HG02571 (cell line): ENCODE data around the gene ZNF775.

Experiments used
- ATAC-seq: cut with Tn5 transposase; IDR thresholded peaks from one replicate; pipeline ENCODE4 v1.9.1; 2021; ENCODE audit warnings: mild to moderate bottlenecking, moderate library complexity; ENCODE audit not compliant: unreplicated experiment

ZNF775 gene

DNA sequence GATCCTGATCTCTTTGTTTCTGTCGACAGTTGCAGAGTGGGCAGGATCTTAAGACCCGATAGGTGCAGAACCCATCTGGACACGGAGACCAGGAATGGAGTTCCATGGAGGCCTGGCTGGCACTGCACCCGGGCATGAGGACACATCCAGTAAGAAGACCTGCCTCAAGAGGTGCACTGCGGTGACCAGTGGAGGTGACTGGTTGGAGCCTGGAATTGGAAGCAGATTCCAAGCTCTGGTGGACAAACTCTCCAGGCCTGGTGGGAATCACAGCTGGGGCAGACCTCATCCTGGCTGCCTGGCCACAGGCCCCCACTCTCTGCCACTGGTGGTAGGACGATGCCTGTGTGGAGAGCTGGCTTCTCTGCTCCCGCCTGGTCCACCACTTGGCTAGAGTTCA lies 31.0 kb downstream of the ZNF775 start:
- ATAC-seq = no peak

DNA sequence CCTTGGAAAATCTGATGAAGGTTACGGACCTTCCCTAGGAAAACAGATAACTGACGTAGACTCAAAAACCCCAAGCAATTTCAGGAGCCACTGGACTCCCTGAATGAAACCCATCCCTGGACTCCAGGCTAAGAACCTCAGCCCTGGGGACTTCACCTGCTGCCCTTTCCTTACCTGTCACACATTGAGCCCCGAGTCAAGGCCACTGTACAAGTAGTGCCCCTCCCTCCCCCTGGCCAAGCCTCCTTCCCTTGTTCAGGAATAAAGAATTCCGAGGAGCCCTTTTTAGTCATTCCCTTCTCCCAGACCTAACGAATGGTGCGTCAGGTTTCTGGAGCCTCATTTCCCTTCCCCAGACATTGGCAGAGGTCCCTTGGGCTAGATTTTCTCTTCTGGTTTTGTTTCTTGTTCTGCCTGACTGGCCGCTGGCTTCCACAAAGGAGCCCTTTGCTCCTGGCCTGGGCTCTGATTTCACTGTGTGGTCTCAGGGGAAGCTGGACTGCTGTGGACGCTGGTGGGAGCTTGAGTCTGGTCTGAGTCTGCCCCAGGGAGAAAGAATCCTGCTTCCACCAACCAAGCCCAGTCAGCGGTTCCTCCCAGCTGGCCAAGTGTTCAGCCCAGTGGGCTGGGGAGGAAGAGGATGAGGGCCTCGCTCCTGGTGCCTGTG lies 31.7 kb downstream of the ZNF775 start:
- ATAC-seq = no peak

DNA sequence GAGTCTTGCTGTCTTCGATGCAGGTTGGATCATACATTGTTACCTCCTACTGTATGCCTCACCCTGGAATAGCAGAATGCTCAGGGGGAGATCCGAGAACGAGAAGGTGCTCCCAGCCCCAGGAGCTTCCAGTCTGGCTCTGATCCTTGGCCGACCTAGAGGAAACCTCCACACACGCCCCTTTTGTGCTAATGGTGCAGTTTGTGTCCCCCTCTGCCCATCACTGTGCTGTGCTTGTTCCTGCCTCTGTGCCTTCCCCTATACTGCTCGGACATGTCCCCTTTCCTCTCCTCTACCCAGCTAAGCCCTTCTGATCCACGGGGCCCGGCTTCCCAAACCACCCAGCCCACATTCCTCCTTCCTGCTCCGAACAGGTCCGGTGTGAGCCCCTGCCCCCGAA lies 32.5 kb downstream of the ZNF775 start:
- ATAC-seq = no peak

DNA sequence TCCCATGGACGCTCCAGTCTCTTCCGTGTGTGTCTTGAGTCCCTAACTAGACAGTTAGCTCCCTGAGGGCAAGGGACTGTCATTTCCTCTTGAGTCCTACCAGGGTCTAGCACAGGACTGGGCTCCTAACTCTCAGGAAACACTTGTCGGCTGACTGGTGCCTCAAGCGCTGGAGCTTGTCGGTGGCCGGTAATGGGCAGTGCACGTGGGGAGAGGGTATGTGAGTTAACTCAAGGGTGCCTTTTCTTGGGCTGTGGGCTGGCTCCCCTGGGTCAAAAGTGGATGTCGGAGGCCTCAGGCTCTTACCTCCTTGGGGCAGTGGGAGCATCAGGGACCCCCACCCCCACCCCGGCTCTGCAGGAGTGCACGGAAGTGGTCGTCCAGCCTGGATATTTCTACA lies 32.9 kb downstream of the ZNF775 start:
- no peak for ATAC-seq

DNA sequence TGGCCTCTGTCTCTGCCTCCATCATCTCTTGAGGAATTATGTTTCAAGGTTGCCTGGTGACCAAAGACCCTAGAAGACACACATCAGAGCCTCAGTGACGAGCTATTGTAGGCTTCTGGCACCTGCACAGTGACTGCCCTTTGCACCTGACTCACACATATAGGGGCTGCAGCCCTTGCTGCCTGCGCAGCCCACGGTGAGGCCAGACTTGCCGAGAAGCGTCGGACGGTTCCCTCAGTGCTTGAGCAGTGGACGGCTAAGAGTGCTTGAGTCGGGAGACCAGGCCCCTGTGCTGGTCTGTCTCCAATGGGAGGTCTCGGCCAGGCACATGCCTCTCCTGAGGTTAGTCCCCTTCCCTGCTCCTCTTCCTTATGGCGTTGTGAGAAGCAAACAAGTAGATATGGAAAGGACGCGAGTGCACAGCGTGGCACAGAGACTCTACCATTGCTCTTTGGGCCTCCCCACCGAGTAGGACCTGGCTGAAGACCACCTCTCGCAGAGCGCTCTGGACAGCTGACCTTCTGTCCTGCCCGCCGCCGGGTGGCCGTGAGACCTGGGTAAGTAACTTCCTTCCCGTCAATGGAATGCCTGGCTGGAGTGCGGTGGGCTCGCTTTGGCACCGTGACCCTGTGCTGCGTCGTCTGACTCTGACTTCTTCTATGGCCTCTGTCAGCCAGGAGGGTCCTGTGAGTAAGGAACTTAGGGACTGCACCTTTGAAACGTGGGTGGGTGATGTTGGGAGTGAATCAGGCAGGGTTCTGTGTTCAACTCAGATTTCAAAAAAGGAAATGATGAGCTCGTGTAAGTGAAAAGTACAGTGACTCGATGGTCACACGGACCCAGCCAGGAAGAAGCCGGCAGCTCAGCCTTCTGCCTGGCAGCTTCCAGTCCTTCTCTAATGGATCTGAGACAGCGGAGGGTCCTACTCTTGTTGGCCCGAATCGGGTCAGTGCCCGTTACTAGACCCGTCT lies 33.7 kb downstream of the ZNF775 start:
- no peak for ATAC-seq

- no peak for ATAC-seq
Measured at GRCh38 chr7:150413640-150414081, 34.5 kb downstream of the ZNF775 start.

DNA sequence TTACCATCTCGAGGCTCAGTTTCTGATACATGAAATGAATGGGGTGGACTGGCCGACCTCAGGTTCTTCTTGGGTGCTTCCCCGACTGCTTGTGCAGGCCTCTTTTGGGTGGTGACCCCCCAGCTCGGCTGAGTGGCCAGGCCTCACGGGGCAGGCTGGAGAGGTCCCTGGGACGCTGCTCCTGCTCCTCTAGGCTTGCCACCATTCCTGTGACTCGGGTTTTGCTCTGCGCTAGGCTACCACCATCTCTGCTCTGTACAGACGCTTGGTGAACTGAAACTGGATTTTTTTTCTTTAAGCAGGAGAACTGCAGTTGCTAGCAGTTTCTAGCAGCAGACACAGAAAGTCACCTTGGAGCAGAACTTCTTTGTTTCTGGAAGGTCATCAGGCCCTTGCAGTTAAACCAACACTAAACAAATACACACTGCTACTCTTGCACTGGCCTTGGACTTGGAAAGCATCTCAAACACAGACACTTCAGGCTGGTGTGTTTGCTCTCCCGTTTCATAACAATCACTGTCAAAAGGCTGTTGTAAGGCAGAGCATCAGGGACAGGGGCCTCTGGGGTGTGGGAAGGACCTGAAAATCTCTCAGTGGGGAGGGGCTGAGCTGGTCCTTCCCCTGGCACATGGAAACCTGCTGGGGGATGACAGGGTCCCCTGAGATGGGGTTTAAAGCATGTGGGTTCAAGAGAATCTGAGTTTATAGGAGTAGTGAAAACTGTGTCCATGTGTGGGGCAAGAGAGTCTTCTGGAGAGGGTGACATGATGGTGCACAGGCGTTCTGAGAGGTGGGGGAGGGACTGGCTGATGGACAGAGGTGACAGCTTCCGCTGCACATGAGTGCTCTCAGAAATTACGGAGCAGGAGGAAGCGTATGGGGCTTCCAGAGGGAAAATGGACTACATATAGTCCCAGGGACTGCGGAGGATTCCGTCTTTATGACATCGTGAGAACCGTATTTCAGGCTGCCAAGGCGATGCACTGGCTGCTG lies 36.3 kb downstream of the ZNF775 start:
- ATAC-seq = no peak

DNA sequence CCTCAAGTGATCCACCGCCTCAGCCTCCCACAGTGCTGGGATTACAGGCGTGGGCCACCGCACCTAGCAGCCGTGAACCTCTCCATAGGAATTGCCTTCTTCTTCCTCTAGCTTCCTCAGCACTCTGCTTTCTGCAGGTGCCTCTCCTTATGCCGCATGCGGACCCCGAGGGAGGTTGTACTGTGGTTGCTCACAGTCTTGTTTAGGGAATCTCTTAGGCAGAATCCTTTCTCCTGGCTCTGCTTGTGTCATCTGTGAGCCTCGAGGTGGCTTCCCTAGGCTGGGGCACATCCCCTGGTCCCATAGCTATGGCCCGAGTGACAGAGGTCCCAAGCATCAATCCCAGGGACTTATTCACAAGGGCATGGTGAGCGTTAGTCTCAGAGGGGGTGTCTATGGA lies 38.1 kb downstream of the ZNF775 start:
- ATAC-seq = no peak

GRCh38 chr7:150417863-150418262 lies 38.7 kb downstream of the ZNF775 start:
- ATAC-seq = no peak

- no peak for ATAC-seq
Measured at GRCh38 chr7:150420242-150420641, 41.1 kb downstream of the ZNF775 start.

DNA sequence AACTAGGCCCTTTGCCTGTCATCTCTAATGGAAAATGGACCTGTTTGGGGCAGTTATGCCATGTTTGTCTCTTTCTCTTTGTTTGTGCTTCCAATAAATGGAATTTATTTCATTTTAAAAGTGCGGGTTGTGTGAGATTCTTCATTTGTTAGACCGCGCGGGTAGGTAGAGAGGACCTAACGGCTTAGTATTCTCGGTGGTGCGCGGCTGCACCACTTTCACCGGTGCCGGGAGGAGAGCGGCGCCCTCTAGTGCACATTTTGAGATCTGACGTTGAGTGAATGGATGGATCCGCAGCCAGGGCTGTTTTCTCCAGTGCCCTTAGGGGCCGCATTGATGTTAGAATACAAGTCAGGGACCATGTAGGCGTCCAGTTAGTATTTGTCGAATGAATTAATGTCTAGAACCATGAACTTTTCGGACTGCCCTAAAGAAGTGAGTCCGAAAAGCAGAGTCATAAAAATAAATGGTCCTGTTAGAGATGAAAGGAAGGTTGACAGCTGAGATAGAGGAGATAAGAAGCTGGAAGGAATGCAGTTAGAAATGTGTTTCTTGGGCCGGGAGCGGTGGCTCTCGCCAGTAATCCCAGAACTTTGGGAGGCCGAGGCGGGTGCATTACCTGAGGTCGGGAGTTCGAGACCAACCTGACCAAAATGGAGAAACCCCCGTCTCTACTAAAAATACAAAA lies 42.0 kb downstream of the ZNF775 start:
- peak; percentile 89 for ATAC-seq

- no peak for ATAC-seq
Measured at GRCh38 chr7:150421831-150422230, 42.7 kb downstream of the ZNF775 start.

GRCh38 chr7:150425670-150426069 lies 46.5 kb downstream of the ZNF775 start:
- no peak for ATAC-seq

DNA sequence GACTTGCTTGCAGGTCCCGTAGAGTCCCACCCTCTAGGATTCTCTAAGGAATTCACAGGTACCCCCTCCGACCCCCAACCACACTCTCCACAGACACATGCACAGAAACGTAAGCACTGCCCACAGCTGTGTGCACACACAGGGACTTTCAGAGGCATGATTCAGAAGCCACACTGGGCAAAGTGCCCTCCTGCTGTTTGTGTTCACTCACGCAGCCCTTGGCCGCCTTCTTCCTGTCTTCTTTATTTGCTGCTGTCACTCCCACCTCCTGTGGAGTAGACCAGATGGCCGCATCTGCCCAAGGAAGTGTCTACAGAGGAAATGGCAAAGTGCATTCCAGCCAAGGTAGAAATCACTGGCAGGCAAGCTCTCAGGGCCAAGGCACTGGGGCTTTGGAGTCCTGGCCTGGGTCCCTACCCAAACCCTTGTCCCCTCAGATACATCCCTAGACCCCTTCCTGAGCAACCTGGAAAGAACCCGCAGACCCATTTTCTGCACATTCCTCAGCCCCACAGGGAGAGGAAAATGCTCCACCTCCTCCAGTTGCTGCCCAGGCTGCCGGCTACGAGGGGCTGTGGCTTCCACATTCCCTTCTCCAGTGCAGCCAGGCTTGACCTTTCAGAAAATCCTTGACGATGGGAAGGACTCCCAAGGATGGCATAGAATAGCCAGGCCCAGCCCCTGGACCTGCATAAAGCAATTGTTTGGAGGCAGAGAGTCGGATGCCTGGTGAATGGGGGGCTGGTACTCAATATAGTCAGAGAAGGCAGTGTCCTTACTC lies 49.7 kb downstream of the ZNF775 start:
- no peak for ATAC-seq

DNA sequence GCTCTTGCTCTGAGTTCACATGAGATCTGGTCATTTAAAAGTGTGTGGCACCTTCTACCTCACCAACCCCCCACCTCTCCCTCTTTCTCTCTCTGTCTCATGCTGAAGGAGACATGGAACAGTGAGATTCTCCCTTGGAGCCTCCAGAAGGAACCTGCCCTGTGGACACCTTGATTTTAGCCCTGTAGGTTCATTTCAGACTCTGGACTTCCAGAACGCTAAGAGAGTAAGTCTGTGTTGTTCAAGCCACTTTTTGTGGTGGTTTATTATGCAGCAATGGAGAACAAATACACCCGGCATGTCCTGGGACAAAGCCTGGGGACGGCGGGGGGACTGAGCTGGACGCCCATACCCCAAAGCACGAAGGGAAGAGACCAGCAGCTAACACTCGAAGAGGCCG lies 50.6 kb downstream of the ZNF775 start:
- no peak for ATAC-seq

GRCh38 chr7:150430465-150431085 lies 51.4 kb downstream of the ZNF775 start:
- ATAC-seq = no peak

DNA sequence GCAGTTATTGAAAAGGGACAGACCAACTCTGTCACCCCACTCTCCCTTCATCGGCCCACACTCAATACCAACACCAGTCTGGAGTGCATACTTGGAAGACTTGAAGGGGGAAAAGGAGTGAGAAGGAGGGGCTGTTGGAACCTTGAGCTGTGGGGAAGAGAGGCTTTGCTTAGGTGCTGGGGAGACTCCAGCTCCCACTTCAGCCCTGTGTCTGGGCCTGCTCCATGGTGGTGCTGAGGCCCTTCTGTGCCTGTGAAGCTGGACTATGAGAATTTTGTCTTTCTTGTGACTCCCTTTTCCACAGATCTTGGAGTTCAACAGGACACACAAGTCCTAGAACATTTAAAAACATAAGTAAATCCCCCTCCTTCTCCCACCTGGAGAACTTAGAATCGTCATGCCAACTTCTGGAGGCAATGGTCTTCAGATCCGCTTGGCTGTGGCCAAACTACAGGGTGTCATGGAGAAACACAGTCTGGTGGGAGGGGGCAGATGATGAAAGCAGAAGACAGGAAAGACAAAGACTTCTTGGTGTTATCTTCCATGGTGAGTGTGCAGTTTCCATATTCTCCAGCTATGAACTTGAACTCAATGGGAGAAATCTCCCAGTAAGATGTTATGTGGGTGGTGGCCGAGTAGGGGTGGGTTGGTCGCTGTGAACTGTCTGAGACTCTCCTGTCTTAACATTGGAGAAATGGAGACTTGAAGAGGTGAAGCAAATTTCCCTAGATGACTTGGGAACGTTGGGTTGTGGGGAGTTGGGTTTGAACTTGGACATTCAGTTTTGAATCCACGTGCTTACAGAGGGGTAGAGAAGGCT lies 52.9 kb downstream of the ZNF775 start:
- no peak for ATAC-seq
